PC-9 (cell line): Measurements from ENCODE around the gene SLIT1. TPM values are rescaled to one million over a fixed set of nuclear protein-coding genes. Genes with fewer than 3 reads are reported as not detected.

Source experiments
- BruUV-seq: library from RNA; stranded (reverse); fragments of 400-500 nt; replicated peaks from 2 replicates; lab custom pipeline; 2021; lab: Mats Ljungman, UMichigan
- CTCF ChIA-PET: fragments of 300-600 bp; sonication (Branson Sonifier 250); formaldehyde crosslinking; loops from one replicate; lab custom pipeline; 2022; ENCODE audit warnings: antibody characterized with exemption; lab: Charles Lee
- POLR2A ChIA-PET: fragments of 300-600 bp; sonication (Branson Sonifier 250); formaldehyde crosslinking; loops from one replicate; lab custom pipeline; 2022; ENCODE audit warnings: antibody characterized with exemption; ENCODE audit not compliant: unreplicated experiment; lab: Charles Lee
- DNase-seq, 2 experiments: peaks; one replicate each; pipeline versions ENCODE4 v3.0.0 to v3.0.0-alpha.2; 2015 to 2022; ENCODE audit warnings: mixed read lengths in 1 of 2
- H2AFZ ChIP-seq: fragments of 200-600 bp; sonication (generic); 2 replicates; pipeline ENCODE4 v1.8.1; 2017; ENCODE audit warnings: antibody characterized with exemption
- H3F3A ChIP-seq: fragments of 200-600 bp; sonication (generic); 2 replicates; pipeline ENCODE4 v1.8.1; 2017; ENCODE audit warnings: antibody characterized with exemption, mild to moderate bottlenecking, low read depth; ENCODE audit not compliant: insufficient read depth
- H3K27ac ChIP-seq: fragments of 200-600 bp; sonication (generic); 2 replicates; pipeline ENCODE4 v1.6.1; 2016; ENCODE audit warnings: mixed run types
- H3K27me3 ChIP-seq: fragments of 200-600 bp; sonication (generic); 2 replicates; pipeline ENCODE4 v1.6.1; 2016; ENCODE audit warnings: low read depth, mixed run types; ENCODE audit not compliant: insufficient read depth
- H3K36me3 ChIP-seq: fragments of 200-600 bp; sonication (generic); 2 replicates; pipeline ENCODE4 v1.6.1; 2016; ENCODE audit warnings: low read depth, mixed run types
- H3K4me1 ChIP-seq: fragments of 200-600 bp; sonication (generic); replicated peaks from 2 replicates; pipeline ENCODE4 v1.6.1; 2016; ENCODE audit warnings: mixed run types; ENCODE audit not compliant: insufficient read depth
- H3K4me2 ChIP-seq: fragments of 200-600 bp; sonication (generic); 2 replicates; pipeline ENCODE4 v1.6.1; 2017; ENCODE audit warnings: mixed run types
- H3K4me3 ChIP-seq: fragments of 200-600 bp; sonication (generic); 2 replicates; pipeline ENCODE4 v1.6.1; 2016; ENCODE audit warnings: mixed run types
- H3K79me2 ChIP-seq: fragments of 200-600 bp; sonication (generic); 2 replicates; pipeline ENCODE4 v1.6.1; 2017; ENCODE audit warnings: low read depth, mixed run types
- H3K9me2 ChIP-seq: fragments of 200-600 bp; sonication (generic); 2 replicates; pipeline ENCODE4 v1.8.1; 2017; ENCODE audit warnings: mild to moderate bottlenecking; ENCODE audit not compliant: insufficient read depth
- H3K9me3 ChIP-seq: fragments of 200-600 bp; sonication (generic); 2 replicates; pipeline ENCODE4 v1.8.1; 2016; ENCODE audit warnings: low read depth; ENCODE audit not compliant: insufficient read depth
- H4K20me1 ChIP-seq: fragments of 200-600 bp; sonication (generic); 2 replicates; pipeline ENCODE4 v1.8.1; 2017; ENCODE audit not compliant: insufficient read depth
- CTCF ChIP-seq: fragments of 200-600 bp; sonication (generic); conservative IDR thresholded peaks from 2 replicates; pipeline ENCODE4 v1.6.1; 2017; ENCODE audit warnings: mixed run types, antibody characterized with exemption, mild to moderate bottlenecking, moderate library complexity
- EZH2 ChIP-seq: fragments of 200-600 bp; sonication (generic); IDR thresholded peaks from 2 replicates; pipeline ENCODE4 v1.8.0; 2017; ENCODE audit warnings: antibody characterized with exemption, low read depth
- intact Hi-C: fragments of 100-400 bp; cut with micrococcal nuclease; formaldehyde crosslinking; loops from one replicate; pipeline ENCODE4 v1.10.0; 2022; ENCODE audit not compliant: unreplicated experiment
- total RNA-seq: library from RNA; stranded (reverse); gene quantifications from 2 replicates; pipeline ENCODE4 v1.2.3, GENCODE V29; 2021

Gene SLIT1
- total RNA-seq, 1 experiment from 2014 or later, result not detected

- TF ChIP-seq CTCF, result no peak
- no peak for TF ChIP-seq EZH2
- DNase-seq, result no peak
- Histone ChIP-seq H2AFZ (no peak overlapping the region), H3K79me2 (no peaks in the 10 kb centered on the region), H3K36me3 (no peaks in the 10 kb centered on the region), H3F3A (no peaks in the 10 kb centered on the region), H4K20me1 (no peaks in the 10 kb centered on the region), H3K4me3 (no peak overlapping the region), H3K27ac (no peak overlapping the region), H3K4me1 (no peaks in the 10 kb centered on the region), H3K9me3 (peaks cover 5% of the 10 kb centered on the region; the same call in 1 of the 2 replicates), H3K9me2 (no peaks in the 10 kb centered on the region), H3K27me3 (no peaks in the 10 kb centered on the region), H3K4me2 (no peak overlapping the region)
- POLR2A ChIA-PET, result no interaction called here
- intact Hi-C loops, result no loop called here
- no TSS peak for BruUV-seq
- CTCF ChIA-PET, result no interaction called here
Measured at GRCh38 chr10:97010695-97011206, 175.0 kb downstream of the SLIT1 start.

- no peak overlapping the region for H2AFZ ChIP-seq
- DNase-seq, result no peak
- no peak for TF ChIP-seq EZH2
- no peak for TF ChIP-seq CTCF
- H3K9me3 ChIP-seq, result peaks cover 5% of the 10 kb centered on the region; the same call in 1 of the 2 replicates
- H3K79me2 ChIP-seq, result no peaks in the 10 kb centered on the region
- no peaks in the 10 kb centered on the region for H3K4me1 ChIP-seq
- no peak overlapping the region for H3K4me3 ChIP-seq
- no peaks in the 10 kb centered on the region for H3K9me2 ChIP-seq
- H4K20me1 ChIP-seq, result no peaks in the 10 kb centered on the region
- intact Hi-C loops, result no loop called here
- no peak overlapping the region for H3K4me2 ChIP-seq
- POLR2A ChIA-PET, result no interaction called here
- H3K27me3 ChIP-seq, result no peaks in the 10 kb centered on the region
- H3K27ac ChIP-seq, result no peak overlapping the region
- no TSS peak for BruUV-seq
- CTCF ChIA-PET, result no interaction called here
- no peaks in the 10 kb centered on the region for H3F3A ChIP-seq
- H3K36me3 ChIP-seq, result no peaks in the 10 kb centered on the region
Measured at GRCh38 chr10:97007417-97007816, 178.3 kb downstream of the SLIT1 start.

GRCh38 chr10:97006364-97006763 is 179.4 kb downstream of the SLIT1 start:
- Histone ChIP-seq H3K27ac (no peak overlapping the region), H2AFZ (no peak overlapping the region), H3K4me1 (no peaks in the 10 kb centered on the region), H3F3A (no peaks in the 10 kb centered on the region), H3K4me2 (no peak overlapping the region), H3K36me3 (no peaks in the 10 kb centered on the region), H3K27me3 (no peaks in the 10 kb centered on the region), H3K9me3 (peaks cover 5% of the 10 kb centered on the region; the same call in 1 of the 2 replicates), H4K20me1 (no peaks in the 10 kb centered on the region), H3K79me2 (no peaks in the 10 kb centered on the region), H3K9me2 (no peaks in the 10 kb centered on the region), H3K4me3 (no peak overlapping the region)
- CTCF ChIA-PET, result no interaction called here
- intact Hi-C loops, result no loop called here
- no peak for TF ChIP-seq CTCF
- TF ChIP-seq EZH2, result no peak
- no peak for DNase-seq
- POLR2A ChIA-PET, result no interaction called here
- no TSS peak for BruUV-seq
